NCI-H526 treated with DMSO at 0.1 percent for 48 hours (cell line): ENCODE results near the gene IL17REL.
A peak's percentile ranks its signal among the peaks of the same experiment; 100 is the strongest.

Source experiments
- DNase-seq: peaks from one replicate; lab custom pipeline; 2025; lab: John Stamatoyannopoulos, UW

IL17REL gene

DNA sequence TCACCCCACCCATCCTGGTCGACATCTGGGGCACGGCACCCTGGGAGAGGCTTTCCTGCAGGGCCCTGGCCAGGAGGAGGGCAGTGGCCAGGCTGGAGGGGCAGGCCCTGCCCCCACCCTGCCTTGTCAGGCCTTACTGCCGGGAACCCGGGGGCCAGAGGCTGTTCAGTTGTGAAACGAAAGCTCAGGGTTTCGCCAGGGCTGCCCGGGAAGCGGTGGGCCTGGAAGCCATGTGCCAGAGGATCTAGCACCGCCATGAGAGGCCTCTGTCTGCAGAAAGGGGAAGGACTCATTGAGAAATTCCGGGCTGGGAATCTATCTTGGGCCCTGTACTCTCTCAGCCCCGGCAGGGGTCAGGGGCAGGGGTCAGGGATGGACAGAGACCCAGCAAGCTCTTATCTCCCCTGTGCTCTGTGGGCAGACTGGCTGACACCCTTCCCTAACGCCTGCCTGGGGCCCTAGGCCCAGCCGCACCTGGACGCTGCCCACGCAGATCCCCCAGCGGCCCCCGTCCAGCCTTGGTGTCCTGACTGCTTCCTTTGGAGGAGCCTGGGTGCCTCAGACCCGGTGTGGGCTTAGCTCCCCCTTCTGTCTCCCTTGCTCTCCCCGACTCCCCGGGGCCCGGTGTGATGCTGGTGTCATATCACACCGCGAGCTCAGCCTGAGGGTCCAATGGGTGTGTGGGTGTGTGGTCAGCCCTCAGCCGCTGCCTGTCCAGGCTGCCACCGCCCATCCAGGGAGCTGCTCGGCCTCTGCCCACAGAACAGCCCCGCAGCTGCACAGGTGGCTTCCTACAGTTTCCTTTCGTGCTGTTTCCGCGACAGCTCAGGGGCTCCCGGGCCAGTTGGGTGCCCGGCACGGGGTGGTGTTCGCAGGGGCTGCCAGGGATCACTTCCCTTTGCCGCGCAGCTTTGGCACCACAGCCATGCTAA is 45.5 kb downstream of the IL17REL start:
- DNase-seq, result no peak

DNA sequence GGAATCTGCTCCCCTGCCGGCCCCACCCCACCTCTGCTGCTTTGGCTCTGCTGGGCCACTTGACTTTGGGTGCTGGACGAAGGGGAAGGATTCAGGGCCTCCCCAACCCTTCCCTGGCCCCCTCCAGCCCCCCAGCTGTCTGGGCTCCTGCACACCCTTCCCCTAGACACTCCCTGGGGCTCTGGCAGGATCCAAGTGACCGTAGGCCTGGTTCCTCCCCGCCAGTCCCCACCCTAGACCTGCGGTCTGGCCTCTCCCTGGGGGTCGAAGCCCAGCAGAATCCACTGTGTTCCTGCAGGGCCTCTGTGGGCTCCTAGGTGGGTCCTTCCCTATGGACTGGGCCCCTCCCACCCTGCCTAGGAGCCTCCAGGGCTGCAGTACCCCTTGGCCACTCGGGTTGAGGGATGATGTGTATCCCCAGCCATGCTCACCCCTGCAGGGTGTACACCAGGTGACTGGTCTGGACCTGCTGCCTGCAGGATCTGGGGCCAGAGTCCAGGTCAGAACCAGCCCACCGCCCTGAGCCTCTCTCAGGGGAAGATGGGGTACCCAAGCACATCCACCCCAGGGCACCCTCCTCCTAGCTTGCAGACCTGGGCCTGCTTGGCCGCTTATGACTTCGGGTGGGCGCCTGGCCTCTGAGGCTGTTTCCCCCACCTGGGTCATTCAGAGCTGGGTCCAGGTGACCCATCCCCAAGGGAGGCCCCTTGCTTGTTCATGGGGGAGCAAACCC is 46.4 kb downstream of the IL17REL start:
- DNase-seq, result no peak

DNA sequence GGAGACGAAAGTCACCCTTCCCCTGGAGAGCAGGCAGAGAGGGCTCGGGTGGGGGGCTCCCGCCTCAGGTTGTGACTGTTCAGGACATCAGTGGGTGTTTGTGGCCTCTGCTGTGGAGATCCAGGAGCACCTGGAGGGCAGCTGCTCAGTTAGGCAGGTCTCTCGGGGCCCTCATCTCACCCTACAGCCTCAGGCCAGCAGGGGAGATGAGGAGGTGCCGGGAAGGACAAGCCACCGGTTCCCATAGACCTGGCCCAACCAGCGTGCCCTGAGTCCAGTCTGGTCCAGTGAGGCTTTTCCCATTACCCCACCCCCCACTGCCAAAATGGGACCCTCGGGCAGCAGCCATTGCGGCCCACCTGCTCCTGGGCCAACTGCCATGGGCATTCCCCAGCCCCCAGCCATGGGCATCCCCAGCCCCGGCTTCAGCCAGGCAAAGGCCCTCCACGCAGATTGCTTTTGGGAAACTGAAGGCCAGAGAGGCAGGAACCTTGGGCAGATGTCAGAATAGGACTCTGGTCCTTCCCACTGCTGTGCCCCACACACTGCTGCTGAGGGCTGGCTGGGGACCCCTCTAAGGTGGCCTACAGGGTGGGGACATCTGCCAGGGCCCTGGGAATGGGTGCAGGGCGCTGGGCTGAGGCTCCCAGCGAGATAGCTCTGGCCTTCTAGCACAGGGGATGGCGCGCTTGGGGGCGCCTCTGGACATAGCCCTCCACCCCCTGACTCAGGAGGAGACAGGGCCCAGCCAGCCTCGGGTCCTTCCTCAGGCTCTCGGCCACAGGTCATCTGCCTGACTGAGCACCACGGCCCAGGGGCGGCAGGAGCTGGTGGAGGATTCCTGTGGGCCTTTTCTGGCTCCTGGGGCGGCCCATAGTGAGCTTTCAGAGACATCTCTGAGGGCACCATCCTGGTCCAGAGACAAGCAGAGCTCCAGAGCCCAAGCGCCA is 47.2 kb downstream of the IL17REL start:
- DNase-seq, result no peak

DNA sequence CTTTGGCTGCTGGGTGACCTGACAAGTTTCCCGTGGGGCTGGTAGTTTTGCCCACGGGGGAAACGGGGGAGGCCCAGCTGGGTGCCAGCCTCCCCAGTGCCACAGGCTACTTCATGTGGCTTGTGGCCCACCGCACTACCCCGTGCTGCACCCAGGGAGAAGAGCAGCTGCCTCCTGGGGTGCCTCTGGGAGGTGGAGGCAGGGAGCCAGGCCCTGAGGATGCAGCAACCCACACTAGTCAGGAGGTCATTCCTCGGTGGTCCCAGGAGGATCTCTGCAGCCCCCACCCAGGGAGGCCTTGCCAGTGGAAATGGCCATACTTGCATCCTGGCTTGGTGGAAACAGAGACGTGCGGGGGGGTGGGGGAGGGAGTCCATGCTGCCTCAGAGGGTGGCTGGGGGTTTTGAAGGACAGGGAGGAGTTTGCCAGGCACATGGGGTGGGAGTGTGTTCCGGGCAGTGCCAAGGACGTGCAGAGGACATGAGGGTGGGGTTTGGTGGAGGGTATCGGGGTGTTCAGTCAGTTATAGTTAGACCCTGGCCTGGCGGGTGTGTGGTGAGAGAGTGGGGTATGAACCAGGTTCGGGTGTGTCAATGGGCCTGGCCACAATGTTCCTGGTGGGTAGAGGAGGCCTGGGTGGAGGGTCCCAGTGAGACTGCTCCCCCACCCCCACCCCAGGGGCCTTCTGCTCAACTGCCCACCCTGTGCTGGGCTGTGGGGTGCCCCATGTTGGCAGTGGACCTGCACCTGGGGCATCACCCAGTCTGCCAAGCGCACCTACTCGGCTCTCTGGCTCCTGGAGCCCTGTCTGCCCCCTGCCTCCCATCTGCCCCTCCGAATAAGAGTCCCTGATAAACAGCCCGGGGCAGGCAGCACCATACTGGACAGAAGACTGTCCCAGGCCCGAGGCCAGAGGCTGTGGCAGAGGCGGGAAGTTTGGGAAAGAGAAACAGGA is 48.2 kb downstream of the IL17REL start:
- no peak for DNase-seq

DNA sequence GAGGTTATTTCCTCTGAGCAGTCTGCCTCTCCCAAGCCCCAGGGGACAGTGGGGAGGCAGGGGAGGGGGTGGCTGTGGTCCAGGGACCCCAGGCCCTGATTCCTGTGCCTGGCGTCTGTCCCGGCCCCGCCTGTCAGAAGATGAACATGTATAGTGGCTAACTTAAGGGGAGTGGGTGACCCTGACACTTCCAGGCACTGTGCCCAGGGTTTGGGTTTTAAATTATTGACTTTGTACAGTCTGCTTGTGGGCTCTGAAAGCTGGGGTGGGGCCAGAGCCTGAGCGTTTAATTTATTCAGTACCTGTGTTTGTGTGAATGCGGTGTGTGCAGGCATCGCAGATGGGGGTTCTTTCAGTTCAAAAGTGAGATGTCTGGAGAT is 48.9 kb downstream of the IL17REL start:
- DNase-seq, result no peak

DNA sequence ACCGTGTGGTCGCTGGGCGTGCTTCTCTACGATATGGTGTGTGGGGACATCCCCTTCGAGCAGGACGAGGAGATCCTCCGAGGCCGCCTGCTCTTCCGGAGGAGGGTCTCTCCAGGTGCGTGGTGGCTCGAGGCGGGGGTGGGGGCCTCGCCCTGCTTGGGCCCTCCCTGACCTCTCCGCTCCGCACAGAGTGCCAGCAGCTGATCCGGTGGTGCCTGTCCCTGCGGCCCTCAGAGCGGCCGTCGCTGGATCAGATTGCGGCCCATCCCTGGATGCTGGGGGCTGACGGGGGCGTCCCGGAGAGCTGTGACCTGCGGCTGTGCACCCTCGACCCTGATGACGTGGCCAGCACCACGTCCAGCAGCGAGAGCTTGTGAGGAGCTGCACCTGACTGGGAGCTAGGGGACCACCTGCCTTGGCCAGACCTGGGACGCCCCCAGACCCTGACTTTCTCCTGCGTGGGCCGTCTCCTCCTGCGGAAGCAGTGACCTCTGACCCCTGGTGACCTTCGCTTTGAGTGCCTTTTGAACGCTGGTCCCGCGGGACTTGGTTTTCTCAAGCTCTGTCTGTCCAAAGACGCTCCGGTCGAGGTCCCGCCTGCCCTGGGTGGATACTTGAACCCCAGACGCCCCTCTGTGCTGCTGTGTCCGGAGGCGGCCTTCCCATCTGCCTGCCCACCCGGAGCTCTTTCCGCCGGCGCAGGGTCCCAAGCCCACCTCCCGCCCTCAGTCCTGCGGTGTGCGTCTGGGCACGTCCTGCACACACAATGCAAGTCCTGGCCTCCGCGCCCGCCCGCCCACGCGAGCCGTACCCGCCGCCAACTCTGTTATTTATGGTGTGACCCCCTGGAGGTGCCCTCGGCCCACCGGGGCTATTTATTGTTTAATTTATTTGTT is 49.6 kb downstream of the IL17REL start:
- DNase-seq, result no peak

DNA sequence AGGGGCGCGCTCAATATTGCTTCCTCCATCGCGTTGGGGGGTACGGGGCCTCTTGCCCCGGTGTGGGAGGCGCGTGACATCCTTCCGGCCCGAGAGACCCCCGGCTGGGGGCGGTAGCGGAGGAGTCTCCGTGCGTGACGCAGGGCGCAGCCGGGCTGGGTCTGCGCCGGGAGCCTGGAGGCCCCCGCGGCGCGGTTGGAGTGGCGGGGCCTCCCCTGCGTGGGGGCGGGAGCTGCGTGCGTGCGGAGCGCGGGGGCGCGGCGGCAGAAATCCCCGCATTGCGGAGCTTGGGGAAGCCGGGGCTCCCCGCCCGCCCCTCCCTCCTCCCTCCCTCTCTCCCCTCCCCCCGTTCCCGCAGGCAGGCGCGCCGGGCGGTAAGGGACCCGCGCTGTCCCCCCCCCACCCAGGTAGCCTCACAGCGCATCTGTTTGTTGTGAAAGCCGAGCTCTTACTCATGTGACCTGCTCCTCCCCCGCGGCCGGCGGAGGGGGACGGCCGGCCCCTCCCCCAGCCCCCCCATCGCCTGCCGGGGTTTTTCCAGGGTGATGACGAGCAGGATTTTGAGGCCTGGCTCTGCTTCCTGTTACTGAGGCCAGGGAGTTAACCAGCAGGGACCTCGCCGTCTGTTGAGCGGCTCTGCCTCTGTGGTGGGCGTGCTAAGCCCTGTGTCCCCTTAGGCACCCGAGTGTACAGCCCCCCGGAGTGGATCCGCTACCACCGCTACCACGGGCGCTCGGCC is 50.4 kb downstream of the IL17REL start:
- peak; percentile 19 for DNase-seq

DNA sequence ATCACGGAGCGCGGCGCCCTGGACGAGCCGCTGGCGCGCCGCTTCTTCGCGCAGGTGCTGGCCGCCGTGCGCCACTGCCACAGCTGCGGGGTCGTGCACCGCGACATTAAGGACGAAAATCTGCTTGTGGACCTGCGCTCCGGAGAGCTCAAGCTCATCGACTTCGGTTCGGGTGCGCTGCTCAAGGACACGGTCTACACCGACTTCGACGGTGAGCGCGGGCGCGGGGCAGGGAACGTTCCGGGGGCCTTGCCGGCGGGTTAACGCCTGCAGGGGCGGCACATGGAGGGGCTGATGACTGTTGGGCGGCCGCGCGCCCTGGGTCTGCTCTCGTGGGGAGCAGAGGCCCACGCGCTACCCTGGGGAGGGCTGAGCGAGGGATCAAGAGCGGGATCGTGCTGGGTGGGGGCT is 51.0 kb downstream of the IL17REL start:
- DNase-seq, result no peak

DNA sequence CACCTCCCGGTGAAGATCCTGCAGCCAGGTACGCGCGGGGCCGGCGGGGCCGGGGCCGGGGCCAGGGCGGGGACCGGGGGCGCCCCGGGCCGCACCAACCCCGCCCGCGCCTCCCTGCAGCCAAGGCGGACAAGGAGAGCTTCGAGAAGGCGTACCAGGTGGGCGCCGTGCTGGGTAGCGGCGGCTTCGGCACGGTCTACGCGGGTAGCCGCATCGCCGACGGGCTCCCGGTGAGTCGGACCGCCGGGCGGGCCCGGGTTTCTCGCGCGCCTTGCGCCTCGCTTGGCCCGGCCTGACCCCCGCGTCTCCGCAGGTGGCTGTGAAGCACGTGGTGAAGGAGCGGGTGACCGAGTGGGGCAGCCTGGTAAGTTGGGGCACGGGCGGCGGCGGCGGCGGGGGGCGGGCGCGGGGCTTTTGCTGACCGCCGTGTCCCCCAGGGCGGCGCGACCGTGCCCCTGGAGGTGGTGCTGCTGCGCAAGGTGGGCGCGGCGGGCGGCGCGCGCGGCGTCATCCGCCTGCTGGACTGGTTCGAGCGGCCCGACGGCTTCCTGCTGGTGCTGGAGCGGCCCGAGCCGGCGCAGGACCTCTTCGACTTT is 51.5 kb downstream of the IL17REL start:
- no peak for DNase-seq

DNA sequence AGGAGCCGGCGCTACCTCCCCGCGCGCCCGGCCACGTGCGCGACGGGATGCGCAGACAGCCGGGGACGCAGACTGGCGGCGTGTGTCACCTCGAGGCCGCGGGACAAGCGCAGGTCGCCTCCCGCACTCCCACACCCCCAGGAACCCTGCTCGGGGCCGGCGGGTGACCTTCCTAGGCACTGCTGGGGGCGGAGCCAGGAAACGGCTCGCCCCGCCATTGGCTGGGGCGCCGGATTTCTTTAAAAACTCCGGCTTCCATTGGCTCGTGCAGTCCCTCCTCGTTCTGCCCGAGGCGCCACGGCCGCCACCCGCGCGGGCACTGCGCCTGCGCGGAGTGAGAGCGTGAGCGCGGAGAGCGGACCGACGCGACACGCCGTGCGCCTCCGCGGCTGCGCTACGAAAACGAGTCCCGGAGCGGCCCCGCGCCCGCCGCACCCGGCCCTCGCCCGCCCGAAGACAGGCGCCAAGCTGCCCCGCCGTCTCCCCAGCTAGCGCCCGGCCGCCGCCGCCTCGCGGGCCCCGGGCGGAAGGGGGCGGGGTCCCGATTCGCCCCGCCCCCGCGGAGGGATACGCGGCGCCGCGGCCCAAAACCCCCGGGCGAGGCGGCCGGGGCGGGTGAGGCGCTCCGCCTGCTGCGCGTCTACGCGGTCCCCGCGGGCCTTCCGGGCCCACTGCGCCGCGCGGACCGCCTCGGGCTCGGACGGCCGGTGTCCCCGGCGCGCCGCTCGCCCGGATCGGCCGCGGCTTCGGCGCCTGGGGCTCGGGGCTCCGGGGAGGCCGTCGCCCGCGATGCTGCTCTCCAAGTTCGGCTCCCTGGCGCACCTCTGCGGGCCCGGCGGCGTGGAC is 52.2 kb downstream of the IL17REL start, which contains the start of gene PIM3:
Gene PIM3, plus strand, starts transcription at position 614 of the 846 bp plus-strand sequence. Its CDS starts 176 bp downstream, at position 790.
- peak; percentile 76 for DNase-seq

DNA sequence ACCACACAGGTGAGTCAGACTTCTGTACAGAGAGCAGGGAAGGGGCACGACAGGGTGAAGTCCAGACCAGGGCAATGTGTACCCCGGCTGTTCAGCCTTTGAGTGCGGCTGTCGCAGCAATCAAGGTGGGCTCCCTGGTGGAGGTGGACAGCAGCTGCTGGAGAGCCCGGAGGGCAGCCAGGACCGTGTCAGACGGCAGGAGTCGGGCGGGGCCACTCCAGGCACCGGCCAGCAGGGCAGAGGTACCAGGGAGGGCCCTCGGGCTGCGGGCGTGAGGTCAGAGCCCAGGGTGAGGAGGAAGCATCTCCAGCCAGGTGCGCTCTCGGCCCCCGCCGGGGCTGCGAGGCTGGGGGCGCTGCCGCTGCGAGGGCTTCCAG is 52.8 kb downstream of the IL17REL start:
- DNase-seq, result no peak

DNA sequence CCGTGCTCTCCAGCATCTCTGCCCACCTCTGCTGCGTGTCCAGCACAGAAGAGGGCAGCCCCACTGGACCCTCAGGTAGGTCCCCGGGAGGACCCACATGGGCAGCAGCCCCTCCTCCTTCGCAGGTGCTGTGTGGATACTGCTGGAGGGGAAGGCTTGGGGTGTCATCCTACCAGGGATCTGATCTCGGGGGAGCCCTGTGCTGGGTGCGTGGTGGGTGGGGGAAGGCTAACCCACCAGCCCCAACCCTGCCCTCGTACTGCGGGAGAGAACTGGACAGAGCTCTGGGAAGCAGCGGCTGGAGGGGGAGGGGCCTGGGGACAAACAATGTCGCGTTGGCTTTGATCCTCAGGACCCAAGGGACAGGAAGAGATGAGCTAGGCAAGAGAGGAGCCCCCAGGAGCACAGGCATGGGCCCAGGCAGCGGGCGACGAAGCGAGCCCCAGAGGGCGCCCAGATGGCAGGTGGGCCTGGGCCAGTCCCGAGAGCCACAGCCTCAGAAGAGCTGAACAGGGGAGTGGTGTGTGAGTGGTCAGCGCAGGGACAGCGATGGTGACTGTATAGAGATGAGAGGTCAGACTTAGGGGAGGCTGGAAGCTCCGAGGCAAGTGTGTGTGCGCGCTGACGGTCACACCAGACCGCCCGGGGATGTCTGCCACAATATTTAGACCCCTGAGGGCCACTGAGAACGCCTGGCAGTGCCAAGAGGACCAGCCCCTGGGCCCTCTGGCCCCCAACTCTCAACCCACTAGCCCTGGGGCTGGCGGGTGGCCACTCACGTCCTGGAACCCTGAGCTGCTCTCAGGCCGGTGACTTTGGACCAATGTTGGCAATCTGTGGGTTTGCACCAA is 53.4 kb downstream of the IL17REL start:
- no peak for DNase-seq

DNA sequence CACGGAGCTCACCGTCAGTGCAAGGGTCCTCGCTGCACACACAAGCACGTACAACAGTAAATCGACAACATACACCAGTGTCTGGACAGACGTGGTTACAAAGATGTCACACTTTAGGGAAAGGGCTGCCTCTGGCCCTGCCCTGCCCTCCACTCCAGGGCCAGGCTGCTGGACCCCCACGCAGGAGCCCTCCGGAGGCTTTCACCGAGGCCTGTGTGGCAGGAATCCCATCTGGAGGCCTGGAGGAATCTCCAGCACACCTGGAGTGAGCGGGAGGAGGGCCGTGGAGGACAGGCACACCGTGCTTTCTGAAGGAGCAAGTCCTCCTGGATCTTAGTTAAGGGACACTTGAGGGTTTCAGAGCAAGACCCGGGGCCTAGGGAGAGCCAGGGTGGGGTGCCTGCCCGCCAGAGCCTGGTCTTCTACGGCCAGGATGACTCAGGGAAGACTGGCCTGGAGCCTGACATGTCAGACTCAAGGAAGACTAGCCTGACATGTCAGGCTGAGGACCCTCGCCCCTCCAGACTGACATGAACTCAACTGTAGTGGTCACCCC is 54.1 kb downstream of the IL17REL start:
- DNase-seq, result no peak

DNA sequence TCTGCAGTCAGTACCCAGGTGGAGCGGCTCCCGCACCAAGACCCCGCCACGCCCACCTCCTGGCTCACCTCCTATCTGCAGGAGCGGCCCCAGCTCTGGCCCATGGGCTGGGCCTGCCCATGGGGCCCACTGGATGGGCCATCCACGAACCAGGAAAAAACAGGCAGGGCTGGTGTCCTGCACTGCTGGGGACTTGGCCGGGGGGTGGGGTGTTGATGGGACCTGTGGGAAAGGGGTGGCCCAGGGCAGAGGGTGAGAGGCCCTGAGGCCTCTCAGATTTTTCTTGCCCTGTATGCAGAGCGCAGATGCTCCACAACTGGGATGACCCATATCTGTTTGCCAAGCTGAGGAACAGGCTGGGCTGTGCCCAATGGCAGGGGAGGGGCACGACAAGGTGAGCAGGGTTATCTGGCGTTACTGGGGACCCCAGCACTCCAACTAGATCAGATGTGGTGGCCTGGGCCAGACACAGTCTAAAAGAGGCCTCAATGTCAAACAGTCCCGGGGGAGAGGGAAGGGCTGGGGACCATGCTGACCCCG is 54.7 kb downstream of the IL17REL start:
- no peak for DNase-seq

DNA sequence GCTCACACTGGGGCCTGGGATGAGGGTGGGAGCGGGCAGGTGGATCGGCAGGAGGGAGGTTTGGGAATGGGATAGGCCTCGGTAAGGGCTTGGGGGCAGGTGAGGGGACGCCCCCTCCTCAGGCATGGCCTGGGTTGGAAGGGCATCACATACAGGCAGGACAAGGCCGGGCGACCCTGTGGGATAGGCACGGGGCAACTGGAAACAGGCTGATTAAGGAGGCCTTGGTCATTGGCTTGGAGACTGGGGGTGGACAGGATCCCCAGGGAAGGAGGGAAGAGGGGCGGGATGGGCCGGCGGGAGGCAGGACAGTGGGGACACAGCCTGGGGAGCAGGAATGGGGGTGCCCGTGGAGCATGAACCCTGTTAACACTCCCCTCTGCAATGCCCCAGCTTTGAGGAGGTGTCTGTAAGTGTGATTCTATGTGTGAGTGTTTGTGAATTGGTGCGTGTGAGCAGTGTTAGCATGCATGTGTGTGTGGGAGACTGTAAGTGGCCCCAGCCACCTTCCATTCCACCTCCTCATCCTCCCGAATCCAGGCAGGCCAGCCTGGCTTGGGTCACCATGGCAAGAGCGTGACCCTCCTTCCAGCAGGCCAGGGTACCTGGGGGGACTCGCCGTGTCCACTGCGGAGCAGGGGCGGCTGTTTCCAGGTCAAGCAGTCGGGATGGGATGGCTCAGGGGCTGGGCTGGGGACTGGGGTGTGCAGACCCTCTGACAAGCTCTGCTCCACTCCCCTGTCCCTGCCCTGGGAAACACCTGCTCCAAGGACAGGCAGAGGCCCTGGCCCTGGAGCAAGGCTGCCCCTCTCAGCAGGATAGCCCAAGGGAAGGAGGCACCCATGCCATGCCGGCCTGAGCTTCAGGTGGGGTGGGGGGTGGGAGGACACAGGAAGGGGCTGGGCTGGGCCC is 55.4 kb downstream of the IL17REL start:
- DNase-seq, result no peak
